ENCODE data around the gene ZBED1. TPM values are rescaled to one million over a fixed set of nuclear protein-coding genes. Genes with fewer than 3 reads are reported as not detected.
"Not testable (repeated sequence)": the region's sequence is repeated elsewhere in the genome, so short reads cannot be mapped to it uniquely, and the experiment has no call there.

The ZBED1 gene
- polyA plus RNA-seq, 1 donor from 2014 or later = 43.2 TPM

- H3K4me3 ChIP-seq (ENCODE audit: low read length); H3K9ac ChIP-seq (ENCODE audit: low read length); H4K20me1 ChIP-seq (ENCODE audit: insufficient read depth); H3K27ac ChIP-seq (ENCODE audit: low read length); H3K27me3 ChIP-seq (ENCODE audit: insufficient read depth, low read depth, low read length); H3K9me2 ChIP-seq (ENCODE audit: insufficient read depth, low read length); H3F3A ChIP-seq (ENCODE audit: insufficient read depth, low read length, poor library complexity, severe bottlenecking); H3K9me3 ChIP-seq (ENCODE audit: low read length); H3K79me2 ChIP-seq (replicated peaks; ENCODE audit: insufficient read depth, low read length); H3K36me3 ChIP-seq (ENCODE audit: insufficient read depth, low read length); H3K4me2 ChIP-seq (ENCODE audit: low read length); H2AFZ ChIP-seq (ENCODE audit: low read depth, low read length): not testable (repeated sequence)
These were observed 27.7 kb downstream of the ZBED1 start for GRCh38 chrX:2473064-2473463.

GRCh38 chrX:2471641-2472040 lies 29.1 kb downstream of the ZBED1 start:
- no peak overlapping the region for H3K27ac ChIP-seq (ENCODE audit: low read length)
- no peaks in the 10 kb centered on the region for H4K20me1 ChIP-seq (ENCODE audit: insufficient read depth)
- no peak overlapping the region for H3K9ac ChIP-seq (ENCODE audit: low read length)
- no peaks in the 10 kb centered on the region for H3F3A ChIP-seq (ENCODE audit: insufficient read depth, low read length, poor library complexity, severe bottlenecking)
- no peaks in the 10 kb centered on the region for H3K79me2 ChIP-seq (replicated peaks; ENCODE audit: insufficient read depth, low read length)
- no peak for TF ChIP-seq SMC3 (conservative IDR thresholded peaks at IDR 0.05; ENCODE audit: poor library complexity)
- no peak for TF ChIP-seq MXI1 (conservative IDR thresholded peaks at IDR 0.05; ENCODE audit: poor library complexity, severe bottlenecking)
- no peak for TF ChIP-seq CTCF (IDR thresholded peaks at IDR 0.05; ENCODE audit: poor library complexity, severe bottlenecking)
- no peak for TF ChIP-seq REST (IDR thresholded peaks at IDR 0.05; ENCODE audit: borderline replicate concordance)
- TF ChIP-seq EZH2 (IDR thresholded peaks at IDR 0.05; ENCODE audit: borderline replicate concordance, insufficient read depth, low read length, poor library complexity, severe bottlenecking) = no peak
- no peak for TF ChIP-seq EP300 (conservative IDR thresholded peaks at IDR 0.05; ENCODE audit: poor library complexity, severe bottlenecking)
- no peak for TF ChIP-seq TAF1 (IDR thresholded peaks at IDR 0.05; ENCODE audit: low read depth)
- no peak for TF ChIP-seq POLR2AphosphoS5 (IDR thresholded peaks at IDR 0.05)
- no peak for TF ChIP-seq RAD21 (conservative IDR thresholded peaks at IDR 0.05)
- no peaks in the 10 kb centered on the region for H3K9me2 ChIP-seq (ENCODE audit: insufficient read depth, low read length)
- H3K27me3 ChIP-seq (ENCODE audit: insufficient read depth, low read depth, low read length) = no peaks in the 10 kb centered on the region
- no peaks in the 10 kb centered on the region for H3K9me3 ChIP-seq (ENCODE audit: low read length)
- H2AFZ ChIP-seq (ENCODE audit: low read depth, low read length) = no peak overlapping the region
- no peak overlapping the region for H3K4me2 ChIP-seq (ENCODE audit: low read length)
- no peak overlapping the region for H3K4me3 ChIP-seq (ENCODE audit: low read length)
- H3K36me3 ChIP-seq (ENCODE audit: insufficient read depth, low read length) = no peaks in the 10 kb centered on the region

GRCh38 chrX:2471126-2471525 lies 29.6 kb downstream of the ZBED1 start:
- not testable (repeated sequence) for H4K20me1 ChIP-seq (ENCODE audit: insufficient read depth); H3K36me3 ChIP-seq (ENCODE audit: insufficient read depth, low read length); H3K4me2 ChIP-seq (ENCODE audit: low read length); H3K79me2 ChIP-seq (replicated peaks; ENCODE audit: insufficient read depth, low read length); H3K9me2 ChIP-seq (ENCODE audit: insufficient read depth, low read length); H3K9me3 ChIP-seq (ENCODE audit: low read length); H3K27ac ChIP-seq (ENCODE audit: low read length); H3K9ac ChIP-seq (ENCODE audit: low read length); H3F3A ChIP-seq (ENCODE audit: insufficient read depth, low read length, poor library complexity, severe bottlenecking); H3K4me3 ChIP-seq (ENCODE audit: low read length); H2AFZ ChIP-seq (ENCODE audit: low read depth, low read length); H3K27me3 ChIP-seq (ENCODE audit: insufficient read depth, low read depth, low read length)

DNA sequence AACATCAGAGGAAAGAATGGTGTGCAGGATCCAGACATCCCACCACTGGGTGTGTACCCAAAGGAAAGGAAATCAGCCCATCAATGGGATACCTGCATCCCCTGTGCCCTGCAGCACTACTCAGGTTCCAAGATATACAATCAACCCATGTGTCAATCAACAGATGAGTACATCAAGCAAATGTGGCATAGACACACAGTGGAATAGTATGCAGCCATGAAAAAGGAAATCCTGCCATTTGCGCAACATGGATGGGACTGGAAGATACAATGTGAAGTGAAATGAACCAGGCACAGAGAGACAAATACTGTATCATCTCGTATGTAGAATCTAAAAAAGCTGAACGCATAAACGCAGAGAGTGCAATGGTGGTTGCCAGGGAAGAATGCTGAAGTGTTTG lies 30.9 kb downstream of the ZBED1 start:
- H3K27ac ChIP-seq (ENCODE audit: low read length); H3K79me2 ChIP-seq (replicated peaks; ENCODE audit: insufficient read depth, low read length); H3K27me3 ChIP-seq (ENCODE audit: insufficient read depth, low read depth, low read length); H2AFZ ChIP-seq (ENCODE audit: low read depth, low read length); H3K4me3 ChIP-seq (ENCODE audit: low read length); H3K36me3 ChIP-seq (ENCODE audit: insufficient read depth, low read length); H3K9me3 ChIP-seq (ENCODE audit: low read length); H3K4me2 ChIP-seq (ENCODE audit: low read length); H4K20me1 ChIP-seq (ENCODE audit: insufficient read depth); H3K9me2 ChIP-seq (ENCODE audit: insufficient read depth, low read length); H3F3A ChIP-seq (ENCODE audit: insufficient read depth, low read length, poor library complexity, severe bottlenecking); H3K9ac ChIP-seq (ENCODE audit: low read length): not testable (repeated sequence)

Data from neural cell (in vitro differentiated cells).